AG04450 (cell line): Measurements from ENCODE around the gene ARHGAP9. TPM values are rescaled to one million over a fixed set of nuclear protein-coding genes. Genes with fewer than 3 reads are reported as not detected.

ENCODE experiments used
- CTCF ChIA-PET: fragments of 300-600, 350-600 bp; formaldehyde crosslinking; extraction: SDS; loops from one replicate; lab custom pipeline; 2022; ENCODE audit warnings: antibody characterized with exemption, inconsistent platforms; lab: Charles Lee
- POLR2A ChIA-PET: fragments of 350-600 bp; formaldehyde crosslinking; extraction: SDS; loops from one replicate; lab custom pipeline; 2021; ENCODE audit warnings: antibody characterized with exemption, inconsistent platforms; lab: Yijun Ruan, JAX
- DNase-seq: peaks from one replicate; pipeline ENCODE4 v3.0.0-alpha.2; 2011; ENCODE audit warnings: low read depth, low spot score
- H3K27ac ChIP-seq: one replicate; pipeline ENCODE4 v1.5.1; 2012; ENCODE audit warnings: low read depth, low read length, control low read depth
- H3K27me3 ChIP-seq: one replicate; pipeline ENCODE4 v1.6.0; 2012; ENCODE audit warnings: low read length; ENCODE audit not compliant: control insufficient read depth, insufficient read depth
- H3K4me3 ChIP-seq: 2 replicates; pipeline ENCODE4 v1.5.1; 2011; ENCODE audit warnings: mild to moderate bottlenecking, low read depth, low read length, control low read depth
- H3K9me3 ChIP-seq: 2 replicates; pipeline ENCODE4 v1.5.1; 2012; ENCODE audit warnings: low read length; ENCODE audit not compliant: control insufficient read depth, insufficient read depth
- CTCF ChIP-seq: IDR thresholded peaks from 2 replicates; pipeline ENCODE4 v1.5.1; 2011; ENCODE audit warnings: low read depth, low read length, control low read depth, inconsistent platforms
- polyA plus RNA-seq: library from polyadenylated mRNA; depleted of rRNA; stranded (reverse); fragments of >200 nt; gene quantifications from 2 replicates; pipeline ENCODE4 v1.2.3, GENCODE V29; 2011

The ARHGAP9 gene
- polyA plus RNA-seq, 1 experiment: 1.2 TPM

- H3K27ac ChIP-seq: peak overlapping the region; percentile 85
- TF ChIP-seq CTCF: peak; percentile 98
- CTCF ChIA-PET: interaction anchor here (0.5 to 2.4 kb wide), 15 partner anchors 10 to 249 kb away, joined by 3 to 14 read pairs (median 4); partner anchors contain the start of gene STAC3
- no peaks in the 10 kb centered on the region for H3K27me3 ChIP-seq
- peak overlapping the region; percentile 88 for H3K4me3 ChIP-seq
- no peak for DNase-seq
- POLR2A ChIA-PET: no interaction called here
- no peaks in the 10 kb centered on the region for H3K9me3 ChIP-seq
Observed at GRCh38 chr12:57462251-57462911, 17.3 kb downstream of the ARHGAP9 start.

GRCh38 chr12:57461917-57462250 lies 17.8 kb downstream of the ARHGAP9 start:
- POLR2A ChIA-PET: no interaction called here
- DNase-seq: no peak
- CTCF ChIA-PET: interaction anchor here (0.5 to 2.4 kb wide), 14 partner anchors 9 to 211 kb away, joined by 3 to 14 read pairs (median 4); partner anchors contain the start of gene STAC3

GRCh38 chr12:57461276-57461916 lies 18.3 kb downstream of the ARHGAP9 start:
- ChIA-PET POLR2A (no interaction called here), CTCF (interaction anchor here (1.1 to 2.4 kb wide), 5 partner anchors 9 to 210 kb away, joined by 3 to 14 read pairs (median 9); partner anchors contain the start of gene STAC3)
- H3K4me3 ChIP-seq: peak overlapping the region; percentile 88
- no peak for TF ChIP-seq CTCF
- no peaks in the 10 kb centered on the region for H3K27me3 ChIP-seq
- no peaks in the 10 kb centered on the region for H3K9me3 ChIP-seq
- no peak for DNase-seq
- peak overlapping the region; percentile 85 for H3K27ac ChIP-seq

More at GRCh38 chr12:57461917-57462250, 17.8 kb downstream of the ARHGAP9 start:
- Histone ChIP-seq H3K9me3 (no peaks in the 10 kb centered on the region), H3K27ac (peak overlapping the region; percentile 85), H3K4me3 (peak overlapping the region; percentile 88), H3K27me3 (no peaks in the 10 kb centered on the region)
- no peak for TF ChIP-seq CTCF

- POLR2A ChIA-PET: no interaction called here
- CTCF ChIA-PET: interaction anchor here (1.3 kb wide), 1 partner anchor 8 kb away, joined by 4 read pairs; no protein-coding TSS in a partner anchor
Observed at GRCh38 chr12:57460841-57461275, 18.8 kb downstream of the ARHGAP9 start.

More at GRCh38 chr12:57460841-57461275, 18.8 kb downstream of the ARHGAP9 start:
- H3K4me3 ChIP-seq: peak overlapping the region; percentile 88
- no peaks in the 10 kb centered on the region for H3K9me3 ChIP-seq
- 0 out of 2 replicates have a peak, but pooled peaks have one; percentile 3 for TF ChIP-seq CTCF
- no peak for DNase-seq
- H3K27me3 ChIP-seq: no peaks in the 10 kb centered on the region
- H3K27ac ChIP-seq: peak overlapping the region; percentile 31
